ENCODE data around the gene GAL3ST1.

GAL3ST1 gene

GRCh38 chr22:30516731-30517130 lies 57.7 kb downstream of the GAL3ST1 start:
- H3K9ac ChIP-seq = no peak overlapping the region
- no peaks in the 10 kb centered on the region for H3K4me1 ChIP-seq
- H3K27me3 ChIP-seq (ENCODE audit: control insufficient read depth, insufficient read depth, low read length) = no peaks in the 10 kb centered on the region
- H3K36me3 ChIP-seq (ENCODE audit: control insufficient read depth, insufficient read depth, low read length) = no peaks in the 10 kb centered on the region
- no peaks in the 10 kb centered on the region for H3K79me2 ChIP-seq
- no peak overlapping the region for H2AFZ ChIP-seq
- TF ChIP-seq, protein P1, sequence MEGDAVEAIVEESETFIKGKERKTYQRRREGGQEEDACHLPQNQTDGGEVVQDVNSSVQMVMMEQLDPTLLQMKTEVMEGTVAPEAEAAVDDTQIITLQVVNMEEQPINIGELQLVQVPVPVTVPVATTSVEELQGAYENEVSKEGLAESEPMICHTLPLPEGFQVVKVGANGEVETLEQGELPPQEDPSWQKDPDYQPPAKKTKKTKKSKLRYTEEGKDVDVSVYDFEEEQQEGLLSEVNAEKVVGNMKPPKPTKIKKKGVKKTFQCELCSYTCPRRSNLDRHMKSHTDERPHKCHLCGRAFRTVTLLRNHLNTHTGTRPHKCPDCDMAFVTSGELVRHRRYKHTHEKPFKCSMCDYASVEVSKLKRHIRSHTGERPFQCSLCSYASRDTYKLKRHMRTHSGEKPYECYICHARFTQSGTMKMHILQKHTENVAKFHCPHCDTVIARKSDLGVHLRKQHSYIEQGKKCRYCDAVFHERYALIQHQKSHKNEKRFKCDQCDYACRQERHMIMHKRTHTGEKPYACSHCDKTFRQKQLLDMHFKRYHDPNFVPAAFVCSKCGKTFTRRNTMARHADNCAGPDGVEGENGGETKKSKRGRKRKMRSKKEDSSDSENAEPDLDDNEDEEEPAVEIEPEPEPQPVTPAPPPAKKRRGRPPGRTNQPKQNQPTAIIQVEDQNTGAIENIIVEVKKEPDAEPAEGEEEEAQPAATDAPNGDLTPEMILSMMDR (IDR thresholded peaks at IDR 0.05) = no peak
- H3K9me3 ChIP-seq (ENCODE audit: control insufficient read depth, low read length) = no peaks in the 10 kb centered on the region
- no peak overlapping the region for H3K4me3 ChIP-seq (ENCODE audit: low read depth, low read length)
- H3K27ac ChIP-seq = no peak overlapping the region
- H3K4me2 ChIP-seq (ENCODE audit: low read length) = no peak overlapping the region

DNA sequence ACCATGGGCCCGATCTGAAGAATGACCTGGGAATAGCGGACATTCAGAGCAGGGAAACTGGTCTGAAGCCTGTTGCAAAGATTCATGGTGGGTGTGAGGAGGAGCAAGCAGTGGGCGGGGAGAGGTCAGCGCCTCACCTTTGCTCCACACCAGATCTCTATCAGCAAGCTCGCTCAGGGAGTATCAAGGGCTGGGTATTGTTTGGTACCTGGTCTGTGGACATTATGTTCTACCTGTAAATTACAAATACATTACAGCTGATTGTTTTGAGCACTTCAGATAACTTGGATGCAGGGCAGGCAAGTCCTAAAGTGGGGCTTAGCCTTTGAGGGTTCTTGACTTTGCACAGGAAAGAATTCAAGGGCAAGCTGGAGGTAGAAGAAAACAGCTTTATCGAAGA lies 58.2 kb downstream of the GAL3ST1 start:
- no peak overlapping the region for H2AFZ ChIP-seq
- no peaks in the 10 kb centered on the region for H3K4me1 ChIP-seq
- no peak overlapping the region for H3K27ac ChIP-seq
- H3K9me3 ChIP-seq (ENCODE audit: control insufficient read depth, low read length) = no peaks in the 10 kb centered on the region
- H3K4me2 ChIP-seq (ENCODE audit: low read length) = no peak overlapping the region
- TF ChIP-seq, protein P1 (IDR thresholded peaks at IDR 0.05) = no peak
- H3K27me3 ChIP-seq (ENCODE audit: control insufficient read depth, insufficient read depth, low read length) = no peaks in the 10 kb centered on the region
- no peaks in the 10 kb centered on the region for H3K79me2 ChIP-seq
- no peaks in the 10 kb centered on the region for H3K36me3 ChIP-seq (ENCODE audit: control insufficient read depth, insufficient read depth, low read length)
- H3K4me3 ChIP-seq (ENCODE audit: low read depth, low read length) = no peak overlapping the region
- no peak overlapping the region for H3K9ac ChIP-seq

DNA sequence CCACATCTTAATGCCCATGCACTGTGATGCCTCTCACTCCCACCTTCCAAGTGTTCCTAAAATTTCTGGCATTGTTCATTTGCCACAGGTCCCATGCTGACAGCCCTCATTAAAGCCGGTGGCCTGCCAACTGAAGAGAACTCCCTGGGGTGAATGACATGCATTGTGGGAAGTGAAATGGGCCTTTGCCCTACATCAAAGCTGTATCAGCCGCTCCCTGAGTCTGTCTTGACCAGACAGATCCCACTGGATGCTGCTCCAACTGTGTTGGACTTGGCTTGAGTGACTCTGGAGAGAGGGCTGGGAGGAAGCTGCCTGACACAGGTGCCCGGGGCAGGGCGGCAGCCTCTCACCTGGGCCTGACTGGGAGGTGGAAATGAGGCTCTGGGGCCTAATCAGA lies 60.2 kb downstream of the GAL3ST1 start:
- TF ChIP-seq, protein P1 (IDR thresholded peaks at IDR 0.05) = no peak
- H3K4me2 ChIP-seq (ENCODE audit: low read length) = no peak overlapping the region
- no peaks in the 10 kb centered on the region for H3K79me2 ChIP-seq
- H3K27me3 ChIP-seq (ENCODE audit: control insufficient read depth, insufficient read depth, low read length) = no peaks in the 10 kb centered on the region
- H3K4me3 ChIP-seq (ENCODE audit: low read depth, low read length) = no peak overlapping the region
- no peak overlapping the region for H3K27ac ChIP-seq
- no peak overlapping the region for H2AFZ ChIP-seq
- H3K36me3 ChIP-seq (ENCODE audit: control insufficient read depth, insufficient read depth, low read length) = no peaks in the 10 kb centered on the region
- H3K9me3 ChIP-seq (ENCODE audit: control insufficient read depth, low read length) = no peaks in the 10 kb centered on the region
- no peaks in the 10 kb centered on the region for H3K4me1 ChIP-seq
- H3K9ac ChIP-seq = no peak overlapping the region

- H3K9ac ChIP-seq = no peak overlapping the region
- no peaks in the 10 kb centered on the region for H3K79me2 ChIP-seq
- no peak overlapping the region for H2AFZ ChIP-seq
- no peaks in the 10 kb centered on the region for H3K9me3 ChIP-seq (ENCODE audit: control insufficient read depth, low read length)
- no peak overlapping the region for H3K27ac ChIP-seq
- H3K4me1 ChIP-seq = no peaks in the 10 kb centered on the region
- H3K36me3 ChIP-seq (ENCODE audit: control insufficient read depth, insufficient read depth, low read length) = no peaks in the 10 kb centered on the region
- no peak overlapping the region for H3K4me3 ChIP-seq (ENCODE audit: low read depth, low read length)
- TF ChIP-seq, protein P1 (IDR thresholded peaks at IDR 0.05) = no peak
- H3K4me2 ChIP-seq (ENCODE audit: low read length) = no peak overlapping the region
- no peaks in the 10 kb centered on the region for H3K27me3 ChIP-seq (ENCODE audit: control insufficient read depth, insufficient read depth, low read length)
Observed at GRCh38 chr22:30513462-30513861, 61.0 kb downstream of the GAL3ST1 start.

DNA sequence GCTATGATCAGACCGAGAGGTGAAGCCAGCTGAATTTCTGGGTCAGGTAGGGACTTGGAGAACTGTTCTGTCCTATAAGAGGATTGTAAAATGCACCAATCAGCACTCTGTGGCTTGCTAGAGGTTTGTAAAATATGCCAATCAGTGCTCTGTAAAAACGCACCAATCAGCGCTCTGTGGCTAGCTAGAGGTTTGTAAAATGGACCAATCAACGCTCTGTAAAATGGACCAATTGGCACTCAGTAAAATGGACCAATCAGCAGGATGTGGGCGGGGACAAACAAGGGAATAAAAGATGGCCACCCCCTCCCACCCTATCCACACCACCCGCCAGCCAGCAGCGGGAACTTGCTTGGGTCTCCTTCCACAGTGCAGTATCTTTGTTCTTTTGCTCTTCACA lies 62.6 kb downstream of the GAL3ST1 start:
- no peaks in the 10 kb centered on the region for H3K27me3 ChIP-seq (ENCODE audit: control insufficient read depth, insufficient read depth, low read length)
- no peaks in the 10 kb centered on the region for H3K36me3 ChIP-seq (ENCODE audit: control insufficient read depth, insufficient read depth, low read length)
- TF ChIP-seq, protein P1 (IDR thresholded peaks at IDR 0.05) = no peak
- H3K9ac ChIP-seq = no peak overlapping the region
- H3K9me3 ChIP-seq (ENCODE audit: control insufficient read depth, low read length) = no peaks in the 10 kb centered on the region
- H3K27ac ChIP-seq = no peak overlapping the region
- no peaks in the 10 kb centered on the region for H3K4me1 ChIP-seq
- H3K4me3 ChIP-seq (ENCODE audit: low read depth, low read length) = no peak overlapping the region
- no peaks in the 10 kb centered on the region for H3K79me2 ChIP-seq
- no peak overlapping the region for H3K4me2 ChIP-seq (ENCODE audit: low read length)
- no peak overlapping the region for H2AFZ ChIP-seq

All from parathyroid adenoma (tissue), 2 donors.